HepG2 (cell line): ENCODE measurements around the gene LRIG3. TPM values are rescaled to one million over a fixed set of nuclear protein-coding genes. Genes with fewer than 3 reads are reported as not detected.

Experiments
- ATAC-seq: fragments of 200-7000 bp; cut with Tn5 transposase; 3 replicates; pipeline ENCODE4 v1.9.1; 2020; ENCODE audit warnings: mild to moderate bottlenecking, moderate library complexity
- BruUV-seq: library from RNA; stranded (reverse); fragments of 400-500 nt; replicated peaks from 2 replicates; lab custom pipeline; 2021; lab: Mats Ljungman, UMichigan
- CTCF ChIA-PET: fragments of 300-600 bp; formaldehyde crosslinking; extraction: SDS; loops from one replicate; lab custom pipeline; 2021; ENCODE audit warnings: low total read pairs, inconsistent platforms, low intra/inter-chr PET ratio; lab: Yijun Ruan, JAX
- POLR2A ChIA-PET: fragments of 350-600 bp; sonication (Branson Sonifier 250); formaldehyde crosslinking; loops from one replicate; lab custom pipeline; 2020; ENCODE audit warnings: antibody characterized with exemption, inconsistent platforms; lab: Yijun Ruan, JAX
- DNase-seq: peaks from one replicate; pipeline ENCODE4 v3.0.0-alpha.2; 2015; ENCODE audit warnings: low spot score
- FAIRE-seq: peaks from 3 replicates; lab custom pipeline; 2011; peaks lifted over from hg19 to GRCh38; lab: Jason Lieb, UNC
- H2AFZ ChIP-seq: one replicate; pipeline ENCODE4 v1.6.1; 2011; ENCODE audit warnings: low read length, inconsistent platforms
- H3K27ac ChIP-seq: fragments of 300-600 bp; 3 replicates; pipeline ENCODE4 v1.8.0; 2011; ENCODE audit warnings: mixed run types, mild to moderate bottlenecking, mixed read lengths, low read length, inconsistent platforms; ENCODE audit not compliant: insufficient read depth; ENCODE audit errors: extremely low read length
- H3K27me3 ChIP-seq, 2 experiments: fragments of 200-600 bp in 1 of 2; 2 replicates in 1 of 2; 3 replicates in 1 of 2; pipeline versions ENCODE4 v1.6.0 to v1.8.0; 2011; ENCODE audit warnings: low read length in 2 of 2, mild to moderate bottlenecking in 2 of 2, moderate library complexity in 2 of 2, inconsistent platforms in 1 of 2; ENCODE audit not compliant: insufficient read depth in 2 of 2, control insufficient read depth in 1 of 2
- H3K36me3 ChIP-seq, 2 experiments: fragments of 200-600 bp in 1 of 2; replicated peaks in 1 of 2; 2 replicates in 1 of 2; 3 replicates in 1 of 2; pipeline versions ENCODE4 v1.5.1 to v1.8.0; 2011; ENCODE audit warnings: low read length in 2 of 2, inconsistent platforms in 1 of 2; ENCODE audit not compliant: insufficient read depth in 2 of 2, control insufficient read depth in 1 of 2
- H3K4me1 ChIP-seq: 2 replicates; pipeline ENCODE4 v1.5.1; 2012; ENCODE audit warnings: low read length, inconsistent platforms; ENCODE audit not compliant: insufficient read depth
- H3K4me2 ChIP-seq: 2 replicates; pipeline ENCODE4 v1.6.0; 2011; ENCODE audit warnings: low read depth, low read length, inconsistent platforms
- H3K4me3 ChIP-seq, 3 experiments: fragments of 200-600 bp in 1 of 3; sonication (generic), shearing (Covaris generic) in 1 of 3; replicated peaks in 1 of 3; 2 replicates each; pipeline ENCODE4 v1.5.1; 2011 to 2016; ENCODE audit warnings: low read length in 3 of 3, inconsistent platforms in 2 of 3, low read depth in 2 of 3, mild to moderate bottlenecking in 2 of 3, control low read depth in 1 of 3, mixed read lengths in 1 of 3; ENCODE audit not compliant: insufficient read depth in 1 of 3
- H3K79me2 ChIP-seq: one replicate; pipeline ENCODE4 v1.6.1; 2011; ENCODE audit warnings: low read length, inconsistent platforms; ENCODE audit not compliant: insufficient read depth
- H3K9ac ChIP-seq: 2 replicates; pipeline ENCODE4 v1.6.0; 2011; ENCODE audit warnings: mild to moderate bottlenecking, low read depth, low read length, inconsistent platforms; ENCODE audit not compliant: insufficient read depth
- H3K9me3 ChIP-seq: 2 replicates; pipeline ENCODE4 v1.5.1; 2012; ENCODE audit warnings: mild to moderate bottlenecking, low read length
- H4K20me1 ChIP-seq: 2 replicates; pipeline ENCODE4 v1.6.0; 2011; ENCODE audit warnings: inconsistent platforms, mild to moderate bottlenecking, low read length, moderate library complexity; ENCODE audit not compliant: insufficient read depth
- CHCHD3 ChIP-seq: sonication (generic); formaldehyde crosslinking; IDR thresholded peaks from 2 replicates; pipeline ENCODE4 v1.8.0; 2022; ENCODE audit warnings: mild to moderate bottlenecking, missing genetic modification reagents, moderate library complexity
- HNRNPK ChIP-seq: fragments of 200-400 bp; formaldehyde crosslinking; IDR thresholded peaks from 2 replicates; pipeline ENCODE4 v1.6.1; 2018; ENCODE audit warnings: low read length, low read depth, moderate library complexity, mild to moderate bottlenecking; ENCODE audit not compliant: poor library complexity, severe bottlenecking
- MEIS2 ChIP-seq: sonication (generic); formaldehyde crosslinking; IDR thresholded peaks from 2 replicates; pipeline ENCODE4 v1.9.0; 2021; ENCODE audit warnings: mild to moderate bottlenecking, missing genetic modification reagents
- MIER2 ChIP-seq: IDR thresholded peaks from 2 replicates; pipeline ENCODE4 v1.6.1; 2016; ENCODE audit warnings: missing biosample characterization, missing genetic modification reagents
- NFIC ChIP-seq: IDR thresholded peaks from 2 replicates; pipeline ENCODE4 v1.6.1; 2012; ENCODE audit warnings: mild to moderate bottlenecking, low read length, inconsistent platforms
- SMAD9 ChIP-seq: sonication (generic); formaldehyde crosslinking; IDR thresholded peaks from 2 replicates; pipeline ENCODE4 v1.5.1; 2020; ENCODE audit warnings: mild to moderate bottlenecking, missing genetic modification reagents
- TBP ChIP-seq: sonication (generic); formaldehyde crosslinking; IDR thresholded peaks from 2 replicates; pipeline ENCODE4 v1.5.0; 2020; ENCODE audit warnings: missing genetic modification reagents
- ZFP41 ChIP-seq: sonication (generic); formaldehyde crosslinking; IDR thresholded peaks from 2 replicates; pipeline ENCODE4 v1.4.0; 2020; ENCODE audit warnings: mild to moderate bottlenecking, missing genetic modification reagents, borderline replicate concordance
- ZNF143 ChIP-seq: sonication (generic); formaldehyde crosslinking; IDR thresholded peaks from 2 replicates; pipeline ENCODE4 v1.4.0; 2020; ENCODE audit warnings: missing genetic modification reagents
- ZNF772 ChIP-seq: sonication (generic); formaldehyde crosslinking; IDR thresholded peaks from 2 replicates; pipeline ENCODE4 v1.5.0; 2020; ENCODE audit warnings: mild to moderate bottlenecking, missing genetic modification reagents
- ZNF839 ChIP-seq: sonication (generic); formaldehyde crosslinking; IDR thresholded peaks from 2 replicates; pipeline ENCODE4 v1.4.0; 2020; ENCODE audit warnings: missing genetic modification reagents, mild to moderate bottlenecking, borderline replicate concordance
- ZNF841 ChIP-seq: sonication (generic); formaldehyde crosslinking; IDR thresholded peaks from 2 replicates; pipeline ENCODE4 v1.8.1; 2023; ENCODE audit warnings: missing genetic modification reagents, borderline replicate concordance
- WGBS: methylation state at CpG from one replicate; pipeline ENCODE4 v1.1.6; 2017; ENCODE audit warnings: low lambda C conversion rate; 5-methylcytosine and 5-hydroxymethylcytosine counted together
- in situ Hi-C: cut with HindIII; loops from 2 replicates; pipeline ENCODE4 v1.10.0; 2017; ENCODE audit warnings: low pct_unique_long_range_greater_than_20kb; ENCODE audit not compliant: extremely low pct_ligation_motif_present
- intact Hi-C: fragments of 100-400 bp; cut with micrococcal nuclease; formaldehyde crosslinking; loops from one replicate; pipeline ENCODE4 v1.10.0; 2022; ENCODE audit not compliant: unreplicated experiment
- polyA plus RNA-seq, 8 experiments: library from polyadenylated mRNA; depleted of rRNA in 3 of 8; stranded (reverse) in 7 of 8; unstranded in 1 of 8; fragments of >200 nt; fragmentation: Illumina TruSeq in 4 of 8; extraction: Trizol in 4 of 8; gene quantifications; 2 replicates each; pipeline versions ENCODE4 v1.2.1 to v1.2.3, GENCODE V29; 2011 to 2016; ENCODE audit warnings: low read depth in 4 of 8, missing spikeins in 1 of 8, mixed read lengths in 1 of 8; ENCODE audit not compliant: insufficient read depth in 1 of 8
- total RNA-seq, 5 experiments: library from RNA; depleted of rRNA; stranded (reverse); fragments of >200 nt; fragmentation: Illumina TruSeq; extraction: Trizol; gene quantifications; 2 replicates each; pipeline ENCODE4 v1.2.3, GENCODE V29; 2016; ENCODE audit warnings: low read depth in 1 of 5
- TF ChIP-seq, protein P1 (sequence below): sonication (generic); formaldehyde crosslinking; IDR thresholded peaks from 2 replicates; pipeline ENCODE4 v1.8.1; 2023; ENCODE audit warnings: mild to moderate bottlenecking, moderate library complexity, missing genetic modification reagents
- TF ChIP-seq, protein P2 (sequence below): sonication (generic); formaldehyde crosslinking; IDR thresholded peaks from 2 replicates; pipeline ENCODE4 v1.9.0; 2022; ENCODE audit warnings: low read depth, missing genetic modification reagents
- TF ChIP-seq, protein P3 (sequence below): IDR thresholded peaks from 2 replicates; pipeline ENCODE4 v1.6.1; 2012; ENCODE audit warnings: low read length, improper control_type of control experiment
- TF ChIP-seq, protein P4 (sequence below): sonication (generic); formaldehyde crosslinking; IDR thresholded peaks from 2 replicates; pipeline ENCODE4 v1.4.0; 2020; ENCODE audit warnings: mild to moderate bottlenecking, low read depth, missing genetic modification reagents

LRIG3 gene
- total and polyA plus RNA-seq, 2 of the 13 experiments (the other 11 are each of a cell fraction or from before 2014, with no cell fraction given): 7.7 to 17.4 TPM

DNA sequence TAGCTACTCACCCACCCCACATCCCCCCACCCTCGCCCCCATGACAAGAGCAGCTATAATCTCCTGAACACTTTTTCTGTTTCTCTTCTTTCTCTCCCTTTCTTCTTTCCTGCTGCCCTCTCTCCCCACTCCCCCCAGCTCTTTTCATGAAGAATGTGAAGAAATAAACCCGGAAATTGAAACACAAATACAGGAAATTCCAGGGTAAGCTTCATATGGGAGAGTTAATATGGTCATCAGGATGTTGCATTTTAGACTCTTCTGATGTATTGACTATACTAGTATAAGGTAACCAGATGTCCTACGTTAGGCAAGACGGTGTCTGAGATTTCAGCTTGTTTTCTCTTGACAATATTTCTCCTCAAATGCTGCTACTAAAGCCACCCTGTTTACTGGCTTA, 41.6 kb upstream of the LRIG3 start:
- ChIA-PET CTCF (no interaction called here), POLR2A (no interaction called here)
- no peak overlapping the region for H2AFZ ChIP-seq
- 21% methylated on average over 4 of the region's 4 CpGs for WGBS
- no peaks in the 10 kb centered on the region for H3K9me3 ChIP-seq
- no peak overlapping the region for H3K9ac ChIP-seq
- H3K4me1 ChIP-seq: no peaks in the 10 kb centered on the region
- BruUV-seq: no TSS peak
- FAIRE-seq: no peak
- intact Hi-C loops (no loop called here), in situ Hi-C loops (no loop called here)
- H3K79me2 ChIP-seq: no peaks in the 10 kb centered on the region
- no peak overlapping the region for H3K27ac ChIP-seq
- no peak overlapping the region for H3K4me2 ChIP-seq
- H3K4me3 ChIP-seq: no peak overlapping the region
- no peaks in the 10 kb centered on the region for H3K27me3 ChIP-seq
- no peak for DNase-seq
- no peaks in the 10 kb centered on the region for H3K36me3 ChIP-seq
- ATAC-seq: no peak
- H4K20me1 ChIP-seq: no peaks in the 10 kb centered on the region
- no peak for TF ChIP-seq ZNF839 (CRISPR knock-in tag)
- TF ChIP-seq, protein P1, sequence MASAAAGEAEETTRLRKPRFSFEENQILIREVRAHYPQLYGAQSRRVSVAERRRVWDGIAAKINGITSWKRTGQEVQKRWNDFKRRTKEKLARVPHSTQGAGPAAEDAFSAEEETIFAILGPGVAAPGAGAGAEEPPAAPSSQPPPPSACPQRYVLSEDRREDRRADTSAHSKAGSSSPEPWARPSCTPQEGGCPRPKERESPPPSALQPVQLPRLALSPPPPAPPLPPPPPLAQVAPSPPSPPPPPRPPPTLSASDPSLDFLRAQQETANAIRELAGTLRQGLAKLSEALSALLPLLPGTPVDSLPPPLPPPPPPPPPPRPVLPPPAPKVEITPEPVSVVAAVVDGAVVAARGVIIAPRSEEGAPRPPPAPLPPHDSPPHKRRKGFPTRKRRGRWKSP (CRISPR knock-in tag): no peak
- no peak for TF ChIP-seq NFIC
- no peak for TF ChIP-seq MEIS2 (CRISPR knock-in tag)
- TF ChIP-seq, protein P2, sequence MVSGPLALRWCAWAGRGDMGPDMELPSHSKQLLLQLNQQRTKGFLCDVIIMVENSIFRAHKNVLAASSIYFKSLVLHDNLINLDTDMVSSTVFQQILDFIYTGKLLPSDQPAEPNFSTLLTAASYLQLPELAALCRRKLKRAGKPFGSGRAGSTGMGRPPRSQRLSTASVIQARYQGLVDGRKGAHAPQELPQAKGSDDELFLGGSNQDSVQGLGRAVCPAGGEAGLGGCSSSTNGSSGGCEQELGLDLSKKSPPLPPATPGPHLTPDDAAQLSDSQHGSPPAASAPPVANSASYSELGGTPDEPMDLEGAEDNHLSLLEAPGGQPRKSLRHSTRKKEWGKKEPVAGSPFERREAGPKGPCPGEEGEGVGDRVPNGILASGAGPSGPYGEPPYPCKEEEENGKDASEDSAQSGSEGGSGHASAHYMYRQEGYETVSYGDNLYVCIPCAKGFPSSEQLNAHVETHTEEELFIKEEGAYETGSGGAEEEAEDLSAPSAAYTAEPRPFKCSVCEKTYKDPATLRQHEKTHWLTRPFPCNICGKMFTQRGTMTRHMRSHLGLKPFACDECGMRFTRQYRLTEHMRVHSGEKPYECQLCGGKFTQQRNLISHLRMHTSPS: no peak
- no peak for TF ChIP-seq TBP
- no peak for TF ChIP-seq ZNF772
- no peak for TF ChIP-seq CHCHD3 (CRISPR knock-in tag)
- TF ChIP-seq SMAD9: no peak
- no peak for TF ChIP-seq MIER2
- no peak for TF ChIP-seq ZFP41
- TF ChIP-seq, protein P3, sequence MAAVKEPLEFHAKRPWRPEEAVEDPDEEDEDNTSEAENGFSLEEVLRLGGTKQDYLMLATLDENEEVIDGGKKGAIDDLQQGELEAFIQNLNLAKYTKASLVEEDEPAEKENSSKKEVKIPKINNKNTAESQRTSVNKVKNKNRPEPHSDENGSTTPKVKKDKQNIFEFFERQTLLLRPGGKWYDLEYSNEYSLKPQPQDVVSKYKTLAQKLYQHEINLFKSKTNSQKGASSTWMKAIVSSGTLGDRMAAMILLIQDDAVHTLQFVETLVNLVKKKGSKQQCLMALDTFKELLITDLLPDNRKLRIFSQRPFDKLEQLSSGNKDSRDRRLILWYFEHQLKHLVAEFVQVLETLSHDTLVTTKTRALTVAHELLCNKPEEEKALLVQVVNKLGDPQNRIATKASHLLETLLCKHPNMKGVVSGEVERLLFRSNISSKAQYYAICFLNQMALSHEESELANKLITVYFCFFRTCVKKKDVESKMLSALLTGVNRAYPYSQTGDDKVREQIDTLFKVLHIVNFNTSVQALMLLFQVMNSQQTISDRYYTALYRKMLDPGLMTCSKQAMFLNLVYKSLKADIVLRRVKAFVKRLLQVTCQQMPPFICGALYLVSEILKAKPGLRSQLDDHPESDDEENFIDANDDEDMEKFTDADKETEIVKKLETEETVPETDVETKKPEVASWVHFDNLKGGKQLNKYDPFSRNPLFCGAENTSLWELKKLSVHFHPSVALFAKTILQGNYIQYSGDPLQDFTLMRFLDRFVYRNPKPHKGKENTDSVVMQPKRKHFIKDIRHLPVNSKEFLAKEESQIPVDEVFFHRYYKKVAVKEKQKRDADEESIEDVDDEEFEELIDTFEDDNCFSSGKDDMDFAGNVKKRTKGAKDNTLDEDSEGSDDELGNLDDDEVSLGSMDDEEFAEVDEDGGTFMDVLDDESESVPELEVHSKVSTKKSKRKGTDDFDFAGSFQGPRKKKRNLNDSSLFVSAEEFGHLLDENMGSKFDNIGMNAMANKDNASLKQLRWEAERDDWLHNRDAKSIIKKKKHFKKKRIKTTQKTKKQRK: no peak
- TF ChIP-seq HNRNPK: no peak
- TF ChIP-seq, protein P4, sequence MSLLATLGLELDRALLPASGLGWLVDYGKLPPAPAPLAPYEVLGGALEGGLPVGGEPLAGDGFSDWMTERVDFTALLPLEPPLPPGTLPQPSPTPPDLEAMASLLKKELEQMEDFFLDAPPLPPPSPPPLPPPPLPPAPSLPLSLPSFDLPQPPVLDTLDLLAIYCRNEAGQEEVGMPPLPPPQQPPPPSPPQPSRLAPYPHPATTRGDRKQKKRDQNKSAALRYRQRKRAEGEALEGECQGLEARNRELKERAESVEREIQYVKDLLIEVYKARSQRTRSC (CRISPR knock-in tag): no peak
- no peak for TF ChIP-seq ZNF143
- no peak for TF ChIP-seq ZNF841 (CRISPR knock-in tag)
- TF ChIP-seq, all 625 proteins: peak for 0
